HG02870 (cell line): ENCODE measurements around the gene PHF23.
A peak's percentile ranks its signal among the peaks of the same experiment; 100 is the strongest.

Experiments used
- ATAC-seq: cut with Tn5 transposase; IDR thresholded peaks from one replicate; pipeline ENCODE4 v1.9.1; 2021; ENCODE audit warnings: mild to moderate bottlenecking, moderate library complexity; ENCODE audit not compliant: unreplicated experiment

PHF23 gene

DNA sequence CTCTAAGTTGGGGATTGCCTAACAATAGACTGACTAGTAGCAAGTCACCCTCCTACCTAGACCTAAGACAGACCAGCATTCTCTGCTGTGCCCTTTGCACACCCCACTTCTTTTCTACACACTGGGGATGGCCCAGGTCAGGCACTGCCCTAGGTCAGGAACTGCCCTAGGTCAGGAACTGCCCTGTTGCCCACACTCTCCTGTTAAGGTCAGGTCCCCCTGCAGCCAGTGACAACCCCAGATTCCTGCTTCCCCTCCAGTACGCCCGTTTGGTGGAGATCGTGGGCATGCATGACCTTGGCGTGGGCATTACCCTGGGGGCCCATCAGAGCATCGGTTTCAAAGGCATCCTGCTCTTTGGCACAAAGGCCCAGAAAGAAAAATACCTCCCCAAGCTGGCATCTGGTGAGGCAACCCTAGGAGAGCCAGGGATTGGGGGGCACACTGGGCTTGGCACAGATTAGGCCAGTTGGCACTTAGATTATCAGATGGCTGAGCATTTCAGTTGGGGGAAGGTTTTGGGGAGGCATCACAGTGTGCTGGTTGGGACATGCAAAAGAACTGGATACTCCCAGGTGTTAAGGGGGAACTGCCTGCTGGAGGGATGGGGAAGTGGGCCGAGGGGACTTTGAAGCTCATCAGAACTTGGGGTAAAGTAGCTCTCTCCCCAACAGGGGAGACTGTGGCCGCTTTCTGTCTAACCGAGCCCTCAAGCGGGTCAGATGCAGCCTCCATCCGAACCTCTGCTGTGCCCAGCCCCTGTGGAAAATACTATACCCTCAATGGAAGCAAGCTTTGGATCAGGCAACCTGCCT lies 17.8 kb downstream of the PHF23 start:
- no peak for ATAC-seq

DNA sequence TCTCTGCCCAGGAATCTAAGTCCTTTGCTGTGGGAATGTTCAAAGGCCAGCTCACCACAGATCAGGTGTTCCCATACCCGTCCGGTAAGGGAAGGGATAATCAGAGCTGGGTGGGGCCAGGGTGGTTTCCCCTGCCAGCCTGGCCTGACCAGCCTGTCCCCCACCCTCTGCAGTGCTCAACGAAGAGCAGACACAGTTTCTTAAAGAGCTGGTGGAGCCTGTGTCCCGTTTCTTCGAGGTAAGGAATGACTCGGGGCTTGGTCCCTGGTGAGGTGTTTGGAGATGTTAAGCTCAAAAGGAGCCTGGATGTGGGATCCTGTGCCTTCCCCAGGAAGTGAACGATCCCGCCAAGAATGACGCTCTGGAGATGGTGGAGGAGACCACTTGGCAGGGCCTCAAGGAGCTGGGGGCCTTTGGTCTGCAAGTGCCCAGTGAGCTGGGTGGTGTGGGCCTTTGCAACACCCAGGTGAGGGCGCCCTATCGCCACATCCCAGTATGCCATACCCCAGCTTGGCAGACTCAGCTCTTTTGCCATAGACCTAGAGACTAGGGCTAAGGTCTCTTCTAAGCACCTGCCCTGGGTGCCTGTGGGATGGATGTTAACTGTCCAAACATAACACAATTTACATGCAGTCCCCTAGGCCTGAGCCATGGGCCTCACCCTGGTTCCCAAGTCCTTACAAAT lies 18.5 kb downstream of the PHF23 start:
- no peak for ATAC-seq

DNA sequence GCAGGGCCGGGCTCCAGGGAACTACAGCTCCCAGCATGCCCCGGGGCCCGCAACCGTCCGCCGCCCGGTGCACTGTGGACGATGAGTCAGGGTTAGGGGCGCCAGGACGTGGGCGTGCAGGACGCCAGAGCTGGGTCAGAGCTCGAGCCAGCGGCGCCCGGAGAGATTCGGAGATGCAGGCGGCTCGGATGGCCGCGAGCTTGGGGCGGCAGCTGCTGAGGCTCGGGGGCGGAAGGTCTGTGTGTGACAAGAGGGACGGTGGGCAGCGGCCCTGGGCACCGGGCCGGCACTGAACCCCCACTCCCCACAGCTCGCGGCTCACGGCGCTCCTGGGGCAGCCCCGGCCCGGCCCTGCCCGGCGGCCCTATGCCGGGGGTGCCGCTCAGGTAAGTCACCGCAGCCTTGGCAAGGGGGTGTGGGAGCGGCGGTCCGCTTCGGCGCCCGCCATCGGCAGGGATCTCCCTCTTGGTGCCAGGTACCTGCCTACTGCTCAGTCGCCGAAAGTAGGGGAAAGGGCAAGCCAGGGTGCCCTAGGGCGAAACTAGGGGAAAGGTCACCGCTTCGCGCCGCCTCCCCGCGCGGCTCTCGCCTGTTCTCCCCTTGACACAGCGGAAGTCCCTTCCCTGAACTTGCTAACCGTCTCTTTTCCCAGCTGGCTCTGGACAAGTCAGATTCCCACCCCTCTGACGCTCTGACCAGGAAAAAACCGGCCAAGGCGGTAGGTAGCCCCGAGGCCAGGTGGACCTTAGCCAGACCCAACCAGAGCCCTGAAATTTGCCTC lies 19.3 kb downstream of the PHF23 start, which contains the start of the genes ACADVL and DLG4:
Gene ACADVL, plus strand, starts transcription at position 127 of the 781 bp plus-strand sequence. Its CDS starts 47 bp downstream, at position 174.
Gene DLG4, minus strand, starts transcription at position 25 of the 781 bp plus-strand sequence.
- peak; percentile 66 for ATAC-seq

DNA sequence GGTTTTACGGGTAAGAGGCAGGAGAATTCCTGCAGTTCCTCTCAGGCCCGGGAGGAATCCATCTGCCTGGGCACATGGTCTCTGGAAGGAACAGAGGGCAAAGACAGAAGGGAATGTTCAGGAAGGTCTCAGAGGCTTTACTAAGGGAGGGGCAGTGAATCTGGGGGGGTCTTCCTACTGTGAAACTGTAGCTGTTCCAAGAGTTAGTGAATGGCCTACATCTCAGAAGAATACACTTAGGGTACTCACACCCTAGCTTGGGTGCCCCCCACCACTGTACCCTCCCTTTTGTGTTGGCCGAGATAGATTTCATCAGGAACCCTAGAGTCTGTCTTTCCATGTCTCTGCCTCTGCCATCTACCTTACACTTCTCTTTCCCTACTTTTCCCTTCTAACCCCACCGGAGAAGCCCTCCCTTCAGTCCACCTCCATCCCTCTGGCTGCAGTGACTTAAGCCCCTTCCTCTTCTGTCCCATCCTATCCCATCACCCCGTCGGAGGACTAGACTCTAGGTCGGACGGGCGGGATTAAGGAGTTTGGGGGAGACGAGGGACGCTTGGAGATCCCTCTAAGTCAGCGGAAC lies 19.9 kb downstream of the PHF23 start:
- ATAC-seq, result no peak

DNA sequence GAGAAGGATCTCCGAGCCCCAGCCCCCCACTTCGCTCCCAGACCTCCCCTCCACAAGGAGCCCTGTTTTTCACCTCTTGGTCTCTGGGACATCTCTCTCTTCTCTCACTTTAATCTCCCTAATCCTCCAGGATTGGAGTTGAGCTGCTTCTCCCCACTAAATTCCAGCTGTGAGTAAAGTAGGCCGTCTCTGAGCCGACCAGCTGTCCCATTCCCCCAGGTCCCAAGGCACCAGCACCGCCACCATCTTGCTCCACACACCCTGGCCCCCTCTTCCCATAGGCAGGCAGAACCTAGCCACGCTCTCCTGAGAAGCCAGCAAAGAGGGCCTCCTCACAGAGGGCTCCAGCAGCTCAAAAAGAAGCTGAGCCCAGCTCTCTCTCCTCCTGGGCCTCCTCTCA lies 20.5 kb downstream of the PHF23 start:
- no peak for ATAC-seq

DNA sequence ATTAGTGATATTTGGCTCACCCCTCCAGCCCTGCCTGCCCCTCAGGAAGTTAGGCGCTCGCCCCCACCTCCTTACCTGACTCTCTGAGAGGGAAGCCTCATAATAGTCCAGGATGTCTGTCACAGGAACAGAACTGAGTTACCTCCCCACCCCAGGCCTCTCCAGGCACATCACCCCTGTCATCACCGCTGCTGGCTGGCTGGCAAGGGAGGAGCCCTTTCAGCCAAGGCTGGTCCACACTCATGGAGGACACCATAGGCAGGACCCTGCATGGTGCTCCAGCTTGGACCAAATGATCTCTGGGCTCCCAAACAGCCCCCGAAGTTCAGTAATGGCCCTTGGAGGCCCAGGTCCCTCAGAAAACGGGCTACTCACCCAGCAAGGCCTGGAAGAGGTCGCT lies 21.1 kb downstream of the PHF23 start:
- no peak for ATAC-seq

DNA sequence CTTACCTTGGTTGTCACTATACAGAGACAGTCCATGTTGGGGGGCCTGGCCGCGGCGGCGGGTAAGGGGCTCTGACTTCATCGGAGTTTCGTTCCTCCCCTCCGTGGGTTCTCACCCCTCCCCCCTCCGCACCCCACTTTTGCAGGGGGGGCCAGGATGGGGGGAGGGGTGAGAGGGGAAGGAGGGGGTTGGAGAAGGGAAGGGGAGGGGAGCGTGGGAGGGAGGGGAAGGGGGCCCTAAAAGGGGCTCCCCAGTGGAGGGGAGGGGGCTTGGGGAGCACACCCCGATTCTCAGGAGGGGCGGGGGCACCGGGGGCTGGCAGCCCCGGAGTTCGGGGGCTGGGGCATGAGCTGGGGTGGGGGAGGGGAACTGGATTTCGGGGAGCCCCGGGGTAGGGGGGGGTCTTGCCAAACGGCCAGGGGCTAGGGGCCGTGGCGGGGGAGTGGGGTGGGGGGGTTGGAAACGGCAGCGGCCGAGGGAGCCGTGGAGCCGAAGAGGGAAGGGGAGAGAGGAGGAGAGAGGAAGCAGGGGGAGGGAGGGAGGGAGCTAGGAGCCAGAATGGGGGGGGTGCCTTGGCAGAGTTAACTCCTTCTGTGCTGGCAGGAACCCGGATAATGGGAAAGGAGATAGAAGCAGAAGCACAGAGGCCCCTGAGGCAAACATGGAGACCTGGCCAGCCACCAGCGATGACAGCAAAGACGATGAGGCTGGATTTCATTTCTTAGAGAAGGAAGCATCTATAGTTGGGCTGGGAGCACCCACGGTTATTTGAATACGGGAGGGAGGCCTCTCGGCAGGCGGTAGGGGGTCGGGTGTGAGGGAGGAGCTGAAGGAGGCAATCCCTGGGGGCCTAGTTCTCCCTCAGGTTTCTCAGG lies 21.9 kb downstream of the PHF23 start:
- ATAC-seq, result no peak

DNA sequence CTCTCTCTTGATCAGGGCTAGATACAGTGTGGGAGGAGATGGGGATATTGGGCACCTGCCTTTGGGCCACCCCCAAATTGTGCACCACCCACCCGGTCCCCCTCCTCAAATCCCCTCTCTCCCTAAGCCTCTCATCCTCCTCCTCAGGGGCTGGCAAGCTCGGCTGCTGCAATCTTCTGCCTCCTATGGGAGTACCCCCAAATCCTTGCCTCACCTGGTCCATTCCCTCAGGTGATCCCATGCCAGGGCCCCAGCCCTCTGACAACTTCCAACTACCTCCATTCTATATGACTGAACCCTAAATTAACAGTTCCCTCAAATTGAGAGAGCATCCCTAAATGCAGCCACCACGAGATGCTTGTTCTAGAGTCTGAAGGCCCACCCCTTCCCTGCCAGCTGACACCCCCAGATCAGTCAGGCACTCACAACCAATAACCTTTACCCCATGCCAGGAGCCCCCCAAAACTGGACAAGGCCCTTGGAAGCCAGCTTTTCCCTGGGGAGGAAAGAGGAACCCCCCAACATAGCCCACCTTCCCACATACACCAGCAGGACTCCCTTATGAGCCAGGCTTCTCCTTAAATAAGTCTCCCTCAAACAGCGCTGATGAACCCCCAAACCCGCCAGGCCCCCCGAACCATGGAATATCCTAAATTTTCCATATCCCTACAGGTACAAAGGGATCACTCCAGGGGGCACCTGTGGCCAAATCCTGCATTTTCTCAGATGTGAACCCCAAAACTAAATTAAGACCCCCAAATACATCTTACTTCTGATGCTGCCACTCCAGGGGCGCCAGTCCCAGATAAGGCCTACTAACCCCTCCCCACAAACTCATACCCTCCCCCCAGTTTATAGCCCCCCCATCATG lies 22.8 kb downstream of the PHF23 start:
- no peak for ATAC-seq

DNA sequence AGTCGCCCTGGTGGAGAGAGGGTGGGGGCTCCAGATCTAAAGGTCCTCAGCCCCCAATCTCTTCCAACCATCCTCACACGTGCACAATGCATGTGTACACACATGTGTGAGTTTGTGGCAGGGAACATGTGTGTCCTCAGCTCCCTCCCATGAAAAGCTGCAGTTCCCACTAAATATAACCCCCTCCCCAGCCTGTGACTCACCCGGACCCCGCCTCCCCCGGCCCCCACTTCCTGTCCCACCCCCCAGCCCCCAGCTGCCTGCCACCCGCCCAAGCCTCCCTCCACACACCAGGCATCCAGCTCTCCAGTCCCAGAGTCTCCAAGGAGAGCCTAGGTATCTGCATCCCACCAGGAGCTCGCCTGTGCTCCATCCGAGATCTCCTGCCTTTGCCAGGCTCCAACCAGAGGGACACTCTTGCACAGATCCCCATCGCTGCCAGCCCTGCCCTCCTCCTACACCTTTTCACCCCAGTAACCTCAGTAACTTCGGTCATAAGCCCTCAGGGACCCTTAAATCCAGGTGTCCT lies 23.5 kb downstream of the PHF23 start:
- no peak for ATAC-seq

DNA sequence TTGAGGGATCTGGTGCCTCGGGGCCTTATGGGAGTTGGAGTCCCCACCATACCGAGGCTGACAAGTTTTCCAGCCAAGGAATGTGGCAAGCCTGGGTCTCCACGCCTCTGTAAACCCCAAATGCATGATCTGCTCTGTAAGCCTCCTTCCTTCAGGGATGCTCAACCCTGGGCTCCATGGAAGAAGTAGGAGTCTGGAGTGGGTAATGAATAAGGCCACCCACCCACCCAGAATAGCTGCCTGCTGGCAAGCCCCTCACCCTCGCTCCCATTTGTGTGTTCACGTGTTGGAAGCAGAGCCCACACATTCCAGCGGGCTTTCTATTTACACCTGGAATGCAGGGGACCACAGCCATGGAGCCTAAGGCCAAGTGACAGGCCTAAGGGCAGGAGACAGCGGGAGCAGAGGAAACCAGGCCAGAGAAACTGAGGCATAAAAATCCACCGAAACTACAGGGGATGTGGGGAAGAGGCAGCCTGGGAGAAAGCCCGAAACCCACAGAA lies 24.1 kb downstream of the PHF23 start:
- no peak for ATAC-seq

DNA sequence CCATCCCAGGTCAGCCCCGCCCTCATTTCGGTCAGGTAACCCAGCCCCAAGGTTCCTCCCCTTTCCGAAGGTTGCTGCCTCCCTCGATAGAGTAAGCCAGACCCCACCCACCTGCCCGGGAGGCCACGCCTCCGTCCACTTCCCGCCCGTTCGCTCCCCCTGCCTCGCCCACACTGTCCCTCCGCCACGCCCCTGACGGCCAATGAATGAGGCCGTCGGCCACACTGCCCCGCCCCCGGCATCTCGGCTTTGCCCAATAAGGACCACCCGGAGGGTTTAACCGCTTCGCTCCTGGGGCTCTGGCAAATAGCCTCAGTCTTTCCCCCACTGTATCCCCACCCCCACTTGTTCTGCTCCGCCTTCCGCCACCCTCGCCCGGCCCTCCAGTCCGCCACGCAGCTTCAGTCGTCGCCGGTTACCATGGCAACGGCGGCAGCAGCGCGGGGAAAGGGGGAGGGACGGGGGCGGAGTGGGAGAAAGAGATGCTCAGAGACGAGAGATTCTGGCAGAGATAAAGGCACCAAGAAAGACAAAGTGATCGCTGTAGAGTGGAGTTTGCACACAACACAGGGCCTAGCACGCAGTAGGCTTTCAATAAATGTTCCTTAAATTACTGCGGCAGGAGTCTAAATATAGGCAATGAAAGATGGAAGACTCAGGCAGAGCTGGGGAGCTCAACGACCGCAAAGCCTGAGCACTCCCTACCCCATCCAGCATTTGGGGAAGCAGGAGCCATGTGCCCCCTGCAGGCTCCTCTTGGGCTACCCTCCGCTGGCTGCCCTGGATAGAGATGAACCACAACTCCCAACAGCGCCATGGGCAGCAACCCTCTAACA lies 24.7 kb downstream of the PHF23 start:
- ATAC-seq, result peak; percentile 73

DNA sequence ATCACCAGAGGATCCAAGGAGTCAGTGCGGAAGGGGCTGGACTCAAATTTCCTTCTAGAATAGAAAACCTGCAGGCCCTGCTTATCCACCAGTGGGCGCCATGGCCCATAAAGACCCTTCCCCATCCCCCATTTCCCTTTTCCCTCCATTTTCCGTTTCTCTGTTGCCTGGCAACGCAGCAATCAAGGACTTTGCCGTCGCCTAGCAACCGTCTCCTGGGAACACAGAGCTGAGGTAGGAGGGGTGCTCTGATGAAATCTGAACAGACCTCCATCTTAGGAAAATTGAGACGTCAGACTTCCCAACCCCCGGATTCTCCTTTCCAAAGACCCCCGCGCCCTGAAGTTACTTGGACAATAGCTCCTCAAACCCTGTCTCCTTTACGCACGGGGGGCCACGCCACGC lies 25.4 kb downstream of the PHF23 start:
- ATAC-seq, result no peak

DNA sequence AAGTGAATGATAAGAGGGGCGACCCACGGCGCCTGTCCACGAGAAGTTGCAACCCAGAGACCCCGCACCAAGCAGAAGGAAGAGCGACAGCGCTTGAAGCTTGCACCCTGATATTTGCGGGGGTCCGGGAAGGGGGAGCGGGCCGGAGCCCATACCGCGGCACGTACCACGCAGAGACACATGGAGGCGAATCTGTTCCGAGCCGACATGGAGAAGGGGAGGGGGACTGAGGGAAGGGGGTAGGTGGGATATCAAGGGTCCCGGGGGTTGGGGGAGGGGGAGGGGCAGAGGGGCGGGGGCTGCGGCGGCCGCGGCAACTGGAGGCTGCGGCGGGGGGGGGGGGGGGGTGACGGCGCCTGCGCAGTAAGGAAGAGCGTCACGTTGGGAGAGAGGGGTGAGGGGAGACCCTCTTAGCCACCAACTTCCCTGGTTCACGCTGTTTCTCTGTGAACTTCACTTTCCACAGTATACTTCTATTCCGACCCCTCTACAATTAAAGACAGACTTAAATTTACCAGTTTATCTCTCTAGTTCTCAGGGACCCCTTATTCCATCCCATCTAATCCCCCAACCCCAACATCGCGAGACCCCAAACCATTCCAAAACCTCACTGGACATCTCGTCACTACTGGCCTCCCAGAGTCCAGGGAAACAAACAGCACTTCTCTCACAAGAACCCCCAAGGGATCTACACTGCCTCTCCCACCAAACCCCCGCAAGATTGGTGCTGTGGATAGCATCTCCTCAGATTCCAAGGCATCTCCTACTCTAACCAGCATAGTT lies 27.6 kb downstream of the PHF23 start:
- ATAC-seq, result no peak

DNA sequence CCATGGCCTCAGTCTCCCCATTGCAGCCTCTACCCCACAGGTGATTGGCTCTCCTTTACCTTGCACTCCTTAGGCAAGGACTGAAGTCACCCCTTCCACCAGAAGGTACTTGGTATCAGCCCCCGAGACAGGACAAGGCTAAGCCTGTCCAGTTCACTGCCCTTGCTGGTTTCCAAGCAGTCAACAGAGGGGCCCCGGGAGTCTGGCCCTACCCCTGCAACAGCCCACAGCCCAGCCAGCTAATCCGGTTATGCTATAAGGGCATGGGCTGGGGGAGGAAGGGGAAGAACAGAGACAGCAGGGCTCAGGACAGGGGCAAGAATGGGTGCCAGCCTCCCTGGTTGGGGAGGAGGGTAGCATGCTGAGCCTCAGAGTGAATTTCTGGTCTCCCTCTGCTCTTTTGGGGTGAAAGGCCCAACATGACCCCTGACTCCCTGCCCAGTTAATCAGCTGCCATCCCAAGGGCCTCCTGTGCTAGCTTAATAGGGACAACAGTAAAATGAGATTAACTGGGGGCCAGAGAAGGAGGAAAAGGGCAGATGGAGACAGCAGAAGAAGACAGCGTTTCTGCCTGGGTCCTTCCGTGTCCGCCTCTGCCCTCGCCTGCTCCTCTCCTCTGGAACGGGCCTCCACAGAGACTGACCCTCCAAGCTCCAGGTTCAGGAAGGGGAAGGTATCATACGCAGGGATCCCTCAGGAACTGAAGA lies 30.4 kb downstream of the PHF23 start:
- no peak for ATAC-seq

DNA sequence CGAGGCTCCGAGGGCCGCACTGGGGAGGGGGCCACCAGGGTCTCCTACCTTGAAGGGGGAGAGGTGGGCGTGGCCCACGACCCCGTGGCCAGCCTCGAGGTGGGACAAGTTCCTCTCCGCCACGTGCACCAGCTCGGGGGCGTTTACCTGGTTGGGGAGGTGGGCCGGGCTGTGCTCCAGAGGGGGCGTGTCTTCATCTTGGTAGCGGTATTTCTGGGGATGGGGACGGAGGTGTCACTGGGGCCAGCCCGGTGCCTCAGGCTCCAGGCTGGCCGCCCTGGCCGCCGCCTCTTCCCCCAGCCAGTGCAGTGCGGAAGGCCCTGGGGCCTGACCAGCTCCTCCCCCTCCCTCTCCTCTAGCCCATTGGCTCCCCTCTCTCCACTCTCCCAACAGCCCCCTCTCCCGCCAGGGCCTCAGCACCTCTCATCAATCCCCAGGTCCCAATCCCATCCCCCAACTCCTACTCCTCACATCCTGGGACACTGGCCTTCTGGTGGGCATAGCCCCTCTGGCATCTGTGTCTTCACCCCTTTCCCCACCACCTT lies 31.2 kb downstream of the PHF23 start:
- ATAC-seq, result no peak
